Measurements from ENCODE around the gene PERM1.

PERM1 gene

GRCh38 chr1:1024149-1024770, 42.4 kb upstream of the PERM1 start:
- Histone ChIP-seq H3K4me3 (ENCODE audit: low read length, poor library complexity, severe bottlenecking) (no peak overlapping the region), H2AFZ (ENCODE audit: low read length) (no peak overlapping the region), H3F3A (ENCODE audit: low read depth) (no peaks in the 10 kb centered on the region), H3K9ac (ENCODE audit: low read depth, low read length, poor library complexity, severe bottlenecking) (no peak overlapping the region), H3K4me1 (ENCODE audit: insufficient read depth, low read length, poor library complexity, severe bottlenecking) (peaks cover 8% of the 10 kb centered on the region), H3K79me2 (ENCODE audit: insufficient read depth, low read length) (no peaks in the 10 kb centered on the region), H3K36me3 (ENCODE audit: insufficient read depth, low read length) (no peaks in the 10 kb centered on the region), H3K4me2 (ENCODE audit: low read depth, low read length, poor library complexity, severe bottlenecking) (no peak overlapping the region), H3K9me2 (replicated peaks; ENCODE audit: low read depth, low read length) (no peaks in the 10 kb centered on the region), H3K27me3 (ENCODE audit: insufficient read depth, low read length, poor library complexity, severe bottlenecking) (no peaks in the 10 kb centered on the region), H3K9me3 (ENCODE audit: insufficient read depth, low read depth, low read length) (no peaks in the 10 kb centered on the region), H4K20me1 (ENCODE audit: insufficient read depth, low read length, poor library complexity, severe bottlenecking) (peaks cover 9% of the 10 kb centered on the region)
- TF ChIP-seq CTCF (conservative IDR thresholded peaks at IDR 0.05; ENCODE audit: low read length) (no peak), EZH2phosphoT487 (IDR thresholded peaks at IDR 0.05; ENCODE audit: borderline replicate concordance) (no peak)

DNA sequence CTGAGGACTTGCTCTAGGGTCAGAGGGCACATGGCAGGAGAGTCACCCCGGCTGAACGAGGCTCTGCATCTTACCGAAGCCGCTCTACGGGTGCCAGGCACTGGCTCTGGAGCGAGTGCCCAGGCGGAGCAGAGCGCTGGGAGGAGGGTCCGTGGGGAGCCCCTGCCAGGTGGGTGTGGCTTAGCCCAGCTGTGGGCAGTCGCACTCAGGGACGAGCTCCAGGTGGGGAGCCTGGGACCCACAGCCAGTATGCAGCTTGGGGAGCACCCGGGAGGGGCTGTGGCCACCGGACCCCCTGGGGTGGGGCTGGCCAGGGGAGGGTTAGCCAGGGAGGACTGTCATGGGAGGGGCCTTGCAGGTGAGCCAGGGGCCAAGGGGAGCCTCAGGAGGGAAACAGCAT, 41.8 kb upstream of the PERM1 start:
- Histone ChIP-seq H3K9ac (ENCODE audit: low read depth, low read length, poor library complexity, severe bottlenecking) (no peak overlapping the region), H3K36me3 (ENCODE audit: insufficient read depth, low read length) (no peaks in the 10 kb centered on the region)

DNA sequence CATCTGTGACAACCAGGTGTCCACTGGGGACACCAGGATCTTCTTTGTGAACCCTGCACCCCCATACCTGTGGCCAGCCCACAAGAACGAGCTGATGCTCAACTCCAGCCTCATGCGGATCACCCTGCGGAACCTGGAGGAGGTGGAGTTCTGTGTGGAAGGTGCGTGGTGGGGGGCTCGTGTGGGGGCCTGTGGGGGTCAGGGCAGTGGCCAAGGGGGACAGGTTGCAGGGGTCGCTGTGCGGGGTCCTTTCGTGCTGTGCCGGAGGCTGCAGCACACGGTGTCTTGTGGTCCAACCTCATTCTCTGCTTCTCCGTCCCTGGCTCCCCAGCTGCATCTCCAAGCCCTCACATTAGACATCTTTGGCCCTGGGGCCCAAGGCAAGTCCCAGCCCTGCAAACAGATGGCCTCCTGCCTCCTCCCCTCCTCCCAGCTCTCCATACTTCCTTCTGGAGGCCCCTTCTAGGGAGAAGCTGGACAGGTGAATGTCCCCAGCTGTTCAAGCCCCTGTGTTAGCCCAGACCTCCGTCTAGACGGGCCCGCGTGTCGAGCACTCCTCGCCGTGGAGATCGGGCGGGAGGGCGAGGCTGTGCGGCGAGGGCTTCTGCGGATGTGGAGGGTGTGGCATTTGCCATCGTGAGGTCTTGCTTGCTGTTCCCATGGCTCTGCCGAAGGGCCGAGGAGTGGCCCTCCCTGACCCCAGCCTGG, 40.6 kb upstream of the PERM1 start:
- Histone ChIP-seq H2AFZ (ENCODE audit: low read length) (no peak overlapping the region), H3K27me3 (ENCODE audit: insufficient read depth, low read length, poor library complexity, severe bottlenecking) (no peaks in the 10 kb centered on the region), H3K79me2 (ENCODE audit: insufficient read depth, low read length) (no peaks in the 10 kb centered on the region), H4K20me1 (ENCODE audit: insufficient read depth, low read length, poor library complexity, severe bottlenecking) (peaks cover 9% of the 10 kb centered on the region), H3F3A (ENCODE audit: low read depth) (no peaks in the 10 kb centered on the region), H3K4me1 (ENCODE audit: insufficient read depth, low read length, poor library complexity, severe bottlenecking) (peaks cover 8% of the 10 kb centered on the region), H3K4me3 (ENCODE audit: low read length, poor library complexity, severe bottlenecking) (no peak overlapping the region), H3K9me3 (ENCODE audit: insufficient read depth, low read depth, low read length) (no peaks in the 10 kb centered on the region), H3K4me2 (ENCODE audit: low read depth, low read length, poor library complexity, severe bottlenecking) (no peak overlapping the region), H3K9ac (ENCODE audit: low read depth, low read length, poor library complexity, severe bottlenecking) (no peak overlapping the region), H3K9me2 (replicated peaks; ENCODE audit: low read depth, low read length) (no peaks in the 10 kb centered on the region), H3K36me3 (ENCODE audit: insufficient read depth, low read length) (no peaks in the 10 kb centered on the region)
- TF ChIP-seq CTCF (conservative IDR thresholded peaks at IDR 0.05; ENCODE audit: low read length) (no peak), EZH2phosphoT487 (IDR thresholded peaks at IDR 0.05; ENCODE audit: borderline replicate concordance) (no peak)

More for the DNA sequence above, 41.8 kb upstream of the PERM1 start:
- no peak overlapping the region for H2AFZ ChIP-seq (ENCODE audit: low read length)
- no peak for TF ChIP-seq CTCF (conservative IDR thresholded peaks at IDR 0.05; ENCODE audit: low read length)
- H4K20me1 ChIP-seq (ENCODE audit: insufficient read depth, low read length, poor library complexity, severe bottlenecking), result peaks cover 9% of the 10 kb centered on the region
- no peak overlapping the region for H3K4me3 ChIP-seq (ENCODE audit: low read length, poor library complexity, severe bottlenecking)
- H3F3A ChIP-seq (ENCODE audit: low read depth), result no peaks in the 10 kb centered on the region
- H3K4me2 ChIP-seq (ENCODE audit: low read depth, low read length, poor library complexity, severe bottlenecking), result no peak overlapping the region
- peaks cover 8% of the 10 kb centered on the region for H3K4me1 ChIP-seq (ENCODE audit: insufficient read depth, low read length, poor library complexity, severe bottlenecking)
- H3K79me2 ChIP-seq (ENCODE audit: insufficient read depth, low read length), result no peaks in the 10 kb centered on the region
- no peaks in the 10 kb centered on the region for H3K27me3 ChIP-seq (ENCODE audit: insufficient read depth, low read length, poor library complexity, severe bottlenecking)
- H3K9me3 ChIP-seq (ENCODE audit: insufficient read depth, low read depth, low read length), result no peaks in the 10 kb centered on the region
- no peaks in the 10 kb centered on the region for H3K9me2 ChIP-seq (replicated peaks; ENCODE audit: low read depth, low read length)

All from Loucy (cell line).